ENCODE results near the gene CCDC88A. TPM values are rescaled to one million over a fixed set of nuclear protein-coding genes. Genes with fewer than 3 reads are reported as not detected.

CCDC88A gene
- total and polyA plus RNA-seq, 2 donors (not counting 3 experiments of a cell fraction or from before 2014, with no cell fraction given), result 21.1 to 77.4 TPM

DNA sequence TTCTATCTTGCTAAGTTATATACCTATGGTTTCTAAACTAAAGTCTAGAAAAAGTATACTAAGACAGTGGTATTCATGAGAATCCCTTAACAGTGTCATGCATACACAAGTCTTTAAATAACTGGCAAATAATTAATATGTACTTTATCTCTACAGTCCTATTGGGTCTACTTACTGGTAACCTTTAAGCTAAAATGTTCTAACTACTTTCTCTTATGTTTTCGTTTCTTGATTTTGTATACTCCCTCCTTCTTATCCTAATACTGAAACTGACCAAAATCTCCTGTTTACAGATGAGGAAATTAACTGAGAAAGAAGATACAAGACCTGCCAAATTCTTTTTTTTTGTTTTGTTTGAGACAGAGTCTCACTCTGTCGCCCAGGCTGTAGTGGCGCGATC, 74.6 kb downstream of the CCDC88A start:
- Histone ChIP-seq H3K9me1 (replicated peaks; ENCODE audit: control insufficient read depth, extremely low read depth, insufficient read depth, low read length) (no peaks in the 10 kb centered on the region), H3K36me3 (ENCODE audit: control insufficient read depth in 2 of 2, extremely low read depth in 1 of 2, insufficient read depth in 2 of 2, low read length in 2 of 2) (peaks cover 0 to 4% of the 10 kb centered on the region in 2 experiments), H3K27ac (ENCODE audit: insufficient read depth, low read depth, low read length) (no peak overlapping the region), H4K20me1 (replicated peaks; ENCODE audit: control insufficient read depth, extremely low read depth, insufficient read depth, low read length) (no peaks in the 10 kb centered on the region), H3K27me3 (ENCODE audit: control insufficient read depth in 2 of 2, insufficient read depth in 2 of 2, low read length in 2 of 2) (no peaks in the 10 kb centered on the region), H2AFZ (ENCODE audit: low read depth, low read length) (no peak overlapping the region), H3K4me2 (ENCODE audit: insufficient read depth, low read length) (no peak overlapping the region), H3K9ac (replicated peaks; ENCODE audit: extremely low read depth, insufficient read depth, low read length) (no peak overlapping the region), H3K9me3 (replicated peaks; ENCODE audit: control insufficient read depth, insufficient read depth, low read length) (no peaks in the 10 kb centered on the region), H3K4me3 (replicated peaks in 1 of 3; ENCODE audit: insufficient read depth in 1 of 3, low read depth in 1 of 3, low read length in 3 of 3) (no peak overlapping the region), H3K79me2 (ENCODE audit: control insufficient read depth, insufficient read depth, low read length) (no peaks in the 10 kb centered on the region), H3K4me1 (ENCODE audit: control insufficient read depth, extremely low read depth, insufficient read depth, low read length) (no peaks in the 10 kb centered on the region)
- no peak for FAIRE-seq
- dilution Hi-C loops (cut with MboI; ENCODE audit: extremely low pct_ligation_motif_present, low sequenced_read_pairs) (no loop called here), intact Hi-C loops (cut with micrococcal nuclease) (no loop called here)
- ChIA-PET POLR2A (no interaction called here), CTCF (interaction anchor here (1.3 kb wide), 1 partner anchor 9 kb away, joined by 3 read pairs; no protein-coding TSS in a partner anchor)
- no peak for DNase-seq (ENCODE audit: low read depth, low spot score)
- no TSS peak for BruUV-seq (replicated peaks)
- TF ChIP-seq, protein P1, sequence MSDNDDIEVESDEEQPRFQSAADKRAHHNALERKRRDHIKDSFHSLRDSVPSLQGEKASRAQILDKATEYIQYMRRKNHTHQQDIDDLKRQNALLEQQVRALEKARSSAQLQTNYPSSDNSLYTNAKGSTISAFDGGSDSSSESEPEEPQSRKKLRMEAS (IDR thresholded peaks at IDR 0.05; ENCODE audit: insufficient read depth, insufficient read length), result no peak
- TF ChIP-seq JUN (IDR thresholded peaks at IDR 0.05; ENCODE audit: borderline replicate concordance, insufficient read depth, insufficient read length, low read depth) (no peak), FOS (IDR thresholded peaks at IDR 0.05; ENCODE audit: borderline replicate concordance, insufficient read depth, low read length) (no peak), POLR2AphosphoS5 (IDR thresholded peaks at IDR 0.05; ENCODE audit: insufficient read depth, low read depth, low read length) (no peak), MYC (IDR thresholded peaks at IDR 0.05; ENCODE audit: low read depth, low read length) (no peak), GATA2 (IDR thresholded peaks at IDR 0.05; ENCODE audit: insufficient read depth, insufficient read length, low read depth, low read length) (no peak), EZH2 (IDR thresholded peaks at IDR 0.05; ENCODE audit: borderline replicate concordance, low read depth, low read length, severe bottlenecking) (no peak), POLR2A (IDR thresholded peaks at IDR 0.05; ENCODE audit: low read depth, low read length) (no peak)
- TF ChIP-seq, protein P2, sequence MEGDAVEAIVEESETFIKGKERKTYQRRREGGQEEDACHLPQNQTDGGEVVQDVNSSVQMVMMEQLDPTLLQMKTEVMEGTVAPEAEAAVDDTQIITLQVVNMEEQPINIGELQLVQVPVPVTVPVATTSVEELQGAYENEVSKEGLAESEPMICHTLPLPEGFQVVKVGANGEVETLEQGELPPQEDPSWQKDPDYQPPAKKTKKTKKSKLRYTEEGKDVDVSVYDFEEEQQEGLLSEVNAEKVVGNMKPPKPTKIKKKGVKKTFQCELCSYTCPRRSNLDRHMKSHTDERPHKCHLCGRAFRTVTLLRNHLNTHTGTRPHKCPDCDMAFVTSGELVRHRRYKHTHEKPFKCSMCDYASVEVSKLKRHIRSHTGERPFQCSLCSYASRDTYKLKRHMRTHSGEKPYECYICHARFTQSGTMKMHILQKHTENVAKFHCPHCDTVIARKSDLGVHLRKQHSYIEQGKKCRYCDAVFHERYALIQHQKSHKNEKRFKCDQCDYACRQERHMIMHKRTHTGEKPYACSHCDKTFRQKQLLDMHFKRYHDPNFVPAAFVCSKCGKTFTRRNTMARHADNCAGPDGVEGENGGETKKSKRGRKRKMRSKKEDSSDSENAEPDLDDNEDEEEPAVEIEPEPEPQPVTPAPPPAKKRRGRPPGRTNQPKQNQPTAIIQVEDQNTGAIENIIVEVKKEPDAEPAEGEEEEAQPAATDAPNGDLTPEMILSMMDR (IDR thresholded peaks at IDR 0.05; ENCODE audit: extremely low read depth in 1 of 2, insufficient read depth in 1 of 2, low read depth in 1 of 2, low read length in 2 of 2), result no peak

All from endothelial cell of umbilical vein (primary cell).